Measurements from ENCODE around the gene WNT9A.

DNA sequence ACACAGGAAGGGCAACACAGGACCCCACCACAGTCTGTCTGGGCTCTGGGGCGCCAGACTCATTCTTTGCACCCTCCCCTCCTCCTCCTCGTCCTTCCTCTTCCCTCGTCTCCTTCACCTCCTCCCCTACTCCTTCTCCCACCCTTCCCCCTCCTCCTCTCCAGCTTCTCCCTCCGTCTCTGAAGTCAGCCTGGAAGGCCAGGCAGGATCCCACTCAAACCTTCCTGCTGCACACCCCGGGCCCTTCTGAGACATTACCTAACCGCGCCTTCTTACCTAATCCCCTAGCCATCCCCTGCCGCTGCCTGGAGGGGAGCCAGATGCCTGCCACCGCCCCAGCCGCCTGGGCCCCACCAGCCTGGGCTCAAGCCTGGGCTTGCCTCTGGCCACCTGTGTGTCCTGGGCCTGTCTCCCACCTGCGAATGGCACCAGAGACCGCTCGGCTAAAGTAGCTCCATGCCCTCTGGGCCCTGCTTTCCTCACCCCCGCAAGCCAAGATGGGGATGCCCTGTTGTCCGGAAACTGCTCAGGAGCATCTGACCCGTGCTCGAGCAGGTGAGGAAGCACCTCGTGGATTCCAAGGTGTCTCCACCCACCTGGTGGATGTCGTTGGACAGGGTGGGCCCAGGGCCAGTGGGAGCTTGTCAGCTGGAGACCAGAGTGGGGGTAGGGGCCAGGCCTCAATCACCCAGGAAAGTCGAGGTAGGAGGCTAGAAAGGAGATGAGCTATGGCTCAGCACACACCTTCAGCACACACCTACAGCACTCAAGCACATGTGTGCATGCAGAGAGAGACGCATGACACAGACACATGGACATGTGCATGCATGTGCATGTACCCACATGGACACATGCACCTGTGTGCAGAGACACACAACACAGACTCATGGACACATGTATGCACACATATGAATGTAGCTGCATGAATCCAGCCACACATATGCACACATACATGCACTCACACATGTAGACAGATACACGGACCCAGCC is 31.9 kb downstream of the WNT9A start:
- TF ChIP-seq, protein P1, sequence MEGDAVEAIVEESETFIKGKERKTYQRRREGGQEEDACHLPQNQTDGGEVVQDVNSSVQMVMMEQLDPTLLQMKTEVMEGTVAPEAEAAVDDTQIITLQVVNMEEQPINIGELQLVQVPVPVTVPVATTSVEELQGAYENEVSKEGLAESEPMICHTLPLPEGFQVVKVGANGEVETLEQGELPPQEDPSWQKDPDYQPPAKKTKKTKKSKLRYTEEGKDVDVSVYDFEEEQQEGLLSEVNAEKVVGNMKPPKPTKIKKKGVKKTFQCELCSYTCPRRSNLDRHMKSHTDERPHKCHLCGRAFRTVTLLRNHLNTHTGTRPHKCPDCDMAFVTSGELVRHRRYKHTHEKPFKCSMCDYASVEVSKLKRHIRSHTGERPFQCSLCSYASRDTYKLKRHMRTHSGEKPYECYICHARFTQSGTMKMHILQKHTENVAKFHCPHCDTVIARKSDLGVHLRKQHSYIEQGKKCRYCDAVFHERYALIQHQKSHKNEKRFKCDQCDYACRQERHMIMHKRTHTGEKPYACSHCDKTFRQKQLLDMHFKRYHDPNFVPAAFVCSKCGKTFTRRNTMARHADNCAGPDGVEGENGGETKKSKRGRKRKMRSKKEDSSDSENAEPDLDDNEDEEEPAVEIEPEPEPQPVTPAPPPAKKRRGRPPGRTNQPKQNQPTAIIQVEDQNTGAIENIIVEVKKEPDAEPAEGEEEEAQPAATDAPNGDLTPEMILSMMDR (IDR thresholded peaks at IDR 0.05), result no peak
- no peak for TF ChIP-seq POLR2A (IDR thresholded peaks at IDR 0.05)

All from lower leg skin (tissue), 3 donors.